Tibial artery (tissue), 4 donors: ENCODE data around the gene RNF149.
"Not testable (repeated sequence)": the region's sequence is repeated elsewhere in the genome, so short reads cannot be mapped to it uniquely, and the experiment has no call there.

Experiments
- DNase-seq, 2 donors: peaks; one replicate each; pipeline ENCODE4 v3.0.0-alpha.2; 2019
- H3K27ac ChIP-seq, 2 donors: fragments of 200-600 bp; sonication (generic) in 1 of 2; 1 replicate in 1 of 2; 2 replicates in 1 of 2; pipeline ENCODE4 v1.5.1; 2018 to 2019; ENCODE audit warnings: mild to moderate bottlenecking in 1 of 2
- H3K27me3 ChIP-seq, 2 donors: fragments of 200-600 bp; sonication (generic) in 1 of 2; one replicate each; pipeline versions ENCODE4 v1.5.1 to v1.6.0; 2016 to 2019
- H3K36me3 ChIP-seq, 3 donors: fragments of 200-600 bp; sonication (generic) in 2 of 3; one replicate each; pipeline ENCODE4 v1.5.1; 2016 to 2019; ENCODE audit warnings: mild to moderate bottlenecking in 2 of 3
- H3K4me1 ChIP-seq, 4 donors: fragments of 200-600 bp; sonication (generic) in 2 of 4; 1 replicate in 3 of 4; 2 replicates in 1 of 4; pipeline ENCODE4 v1.5.1; 2016 to 2019
- H3K4me3 ChIP-seq, 2 donors: fragments of 200-600 bp; sonication (generic) in 1 of 2; 1 replicate in 1 of 2; 2 replicates in 1 of 2; pipeline ENCODE4 v1.5.1; 2018 to 2019; ENCODE audit warnings: mild to moderate bottlenecking in 2 of 2
- H3K9me3 ChIP-seq, 3 donors: fragments of 200-600 bp; sonication (generic) in 1 of 3; one replicate each; pipeline ENCODE4 v1.5.1; 2016 to 2019
- intact Hi-C: fragments of 100-400 bp; cut with DNase I; formaldehyde crosslinking; loops from one replicate; pipeline ENCODE4 v1.15.0; 2023; ENCODE audit warnings: low total_unique reads
- TF ChIP-seq, protein P1 (sequence below), 2 experiments: fragments of 200-600 bp in 1 of 2; fragments of 450-650 bp in 1 of 2; IDR thresholded peaks; one replicate each; pipeline ENCODE4 v1.5.1; 2017 to 2019; ENCODE audit warnings: antibody characterized with exemption in 2 of 2, mild to moderate bottlenecking in 1 of 2, moderate library complexity in 1 of 2

RNF149 gene

DNA sequence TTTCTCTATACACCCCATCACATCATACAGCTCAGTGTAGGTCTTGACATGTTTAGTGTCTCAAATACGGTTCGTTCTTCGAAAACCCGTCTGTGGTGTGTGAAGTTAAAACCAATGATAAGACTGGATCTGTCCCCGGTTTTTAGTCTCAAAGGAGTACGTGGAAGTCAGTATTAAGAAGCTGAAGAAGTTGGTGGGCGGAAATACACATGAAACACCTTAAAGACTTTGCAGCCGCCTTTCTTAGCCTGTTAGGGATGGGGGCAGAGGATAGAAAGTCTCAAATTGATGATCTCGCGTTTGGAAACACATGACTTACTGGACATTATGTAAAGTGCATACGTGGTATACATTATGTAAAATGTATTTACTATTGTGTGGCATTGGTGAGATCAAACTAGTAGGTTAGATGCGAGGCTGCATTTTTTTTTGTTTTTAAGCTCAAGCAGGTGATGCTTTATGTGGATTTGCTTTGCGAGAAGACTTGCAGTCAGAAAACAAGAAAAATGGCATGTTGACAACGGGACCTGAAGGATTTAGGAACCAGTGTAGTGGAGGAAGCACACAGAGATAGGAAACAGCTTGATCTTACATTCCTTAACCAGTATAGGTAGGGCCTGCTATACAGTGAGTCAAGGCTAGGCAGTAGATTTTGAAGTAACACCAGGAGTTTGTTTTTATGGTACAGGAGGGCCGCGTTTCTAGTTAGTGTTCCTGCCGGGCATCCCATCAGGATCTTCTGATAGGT is 54.6 kb downstream of the RNF149 start:
- no peak for DNase-seq
- TF ChIP-seq, protein P1, sequence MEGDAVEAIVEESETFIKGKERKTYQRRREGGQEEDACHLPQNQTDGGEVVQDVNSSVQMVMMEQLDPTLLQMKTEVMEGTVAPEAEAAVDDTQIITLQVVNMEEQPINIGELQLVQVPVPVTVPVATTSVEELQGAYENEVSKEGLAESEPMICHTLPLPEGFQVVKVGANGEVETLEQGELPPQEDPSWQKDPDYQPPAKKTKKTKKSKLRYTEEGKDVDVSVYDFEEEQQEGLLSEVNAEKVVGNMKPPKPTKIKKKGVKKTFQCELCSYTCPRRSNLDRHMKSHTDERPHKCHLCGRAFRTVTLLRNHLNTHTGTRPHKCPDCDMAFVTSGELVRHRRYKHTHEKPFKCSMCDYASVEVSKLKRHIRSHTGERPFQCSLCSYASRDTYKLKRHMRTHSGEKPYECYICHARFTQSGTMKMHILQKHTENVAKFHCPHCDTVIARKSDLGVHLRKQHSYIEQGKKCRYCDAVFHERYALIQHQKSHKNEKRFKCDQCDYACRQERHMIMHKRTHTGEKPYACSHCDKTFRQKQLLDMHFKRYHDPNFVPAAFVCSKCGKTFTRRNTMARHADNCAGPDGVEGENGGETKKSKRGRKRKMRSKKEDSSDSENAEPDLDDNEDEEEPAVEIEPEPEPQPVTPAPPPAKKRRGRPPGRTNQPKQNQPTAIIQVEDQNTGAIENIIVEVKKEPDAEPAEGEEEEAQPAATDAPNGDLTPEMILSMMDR (IDR thresholded peaks at IDR 0.05): no peak
- H3K27me3 ChIP-seq: no peaks in the 10 kb centered on the region
- H3K4me3 ChIP-seq: peak overlapping the region; percentile 80 to 95
- no peaks in the 10 kb centered on the region for H3K9me3 ChIP-seq
- intact Hi-C loops: loop anchor here (2.0 kb wide), 1 partner anchor 53 kb away; no protein-coding TSS in a partner anchor
- H3K4me1 ChIP-seq: peaks cover 0 to 34% (median 27%) of the 10 kb centered on the region in 4 donors
- H3K27ac ChIP-seq: peak overlapping the region; percentile 84 to 90
- H3K36me3 ChIP-seq: peaks cover 9 to 13% (median 9%) of the 10 kb centered on the region in 3 donors

DNA sequence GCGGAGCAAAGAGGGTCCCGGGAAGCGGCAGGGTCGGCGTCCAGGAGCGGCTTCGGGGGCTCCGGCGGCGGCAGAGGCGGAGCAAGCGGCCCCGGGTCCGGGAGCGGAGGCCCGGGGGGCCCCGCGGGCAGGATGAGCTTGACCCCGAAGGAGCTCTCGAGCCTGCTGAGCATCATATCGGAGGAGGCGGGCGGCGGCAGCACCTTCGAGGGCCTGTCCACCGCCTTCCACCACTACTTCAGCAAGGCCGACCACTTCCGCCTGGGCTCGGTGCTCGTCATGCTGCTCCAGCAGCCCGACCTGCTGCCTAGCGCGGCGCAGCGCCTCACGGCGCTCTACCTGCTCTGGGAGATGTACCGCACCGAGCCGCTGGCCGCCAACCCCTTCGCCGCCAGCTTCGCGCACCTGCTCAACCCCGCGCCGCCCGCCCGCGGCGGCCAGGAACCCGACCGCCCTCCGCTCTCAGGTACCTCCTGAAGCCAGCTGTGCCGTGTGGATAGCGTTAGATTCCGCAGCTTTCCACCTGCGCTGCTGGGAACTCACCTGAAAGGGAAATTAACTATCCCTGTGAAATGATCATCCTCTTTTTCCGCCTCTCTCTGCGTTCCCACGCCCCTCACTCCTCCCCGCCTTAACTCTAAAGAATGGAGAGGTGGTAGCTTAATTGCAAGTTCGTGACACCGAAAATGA is 55.3 kb downstream of the RNF149 start:
- Histone ChIP-seq H3K27ac (peak overlapping the region; percentile 84 to 90), H3K27me3 (no peaks in the 10 kb centered on the region), H3K9me3 (no peaks in the 10 kb centered on the region), H3K36me3 (peaks cover 4 to 11% (median 7%) of the 10 kb centered on the region in 3 donors), H3K4me1 (peaks cover 0 to 34% (median 27%) of the 10 kb centered on the region in 4 donors), H3K4me3 (peak overlapping the region; percentile 80 to 95)
- intact Hi-C loops: loop anchor here (2.0 kb wide), 1 partner anchor 54 kb away; no protein-coding TSS in a partner anchor
- TF ChIP-seq, protein P1 (IDR thresholded peaks at IDR 0.05): no peak
- DNase-seq: peak; percentile 60 to 82

DNA sequence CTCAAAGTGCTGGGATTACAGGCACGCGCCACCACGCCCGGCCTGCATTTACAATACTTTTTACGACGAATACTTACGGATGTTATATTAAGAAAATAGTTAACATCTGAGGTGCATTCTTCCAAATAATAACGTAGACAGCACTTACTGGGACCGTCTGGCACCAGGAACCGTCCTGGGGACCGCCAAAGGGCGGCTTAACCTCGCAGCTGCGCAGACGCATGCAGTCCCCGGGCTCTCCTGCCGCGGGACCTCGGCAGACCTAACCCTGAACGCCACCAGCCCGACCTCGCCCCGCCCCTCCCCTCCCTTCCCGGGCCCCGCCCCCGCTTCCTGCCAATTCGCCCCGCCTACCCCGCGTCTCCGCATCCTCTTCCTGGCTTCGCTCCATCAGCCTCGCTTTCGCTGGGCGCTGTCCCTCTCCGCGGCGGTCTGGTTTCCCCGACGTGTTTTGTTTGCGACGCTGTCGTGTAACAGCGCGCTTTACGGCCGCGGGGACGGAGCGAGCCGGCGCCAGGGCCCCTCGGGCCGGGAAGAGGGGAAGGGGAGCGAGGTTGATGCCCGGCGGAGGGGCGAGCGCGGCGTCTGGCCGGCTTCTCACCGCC is 56.0 kb downstream of the RNF149 start, which contains the start of gene CNOT11:
Gene CNOT11, plus strand, starts transcription at position 479 of the 605 bp plus-strand sequence. Its CDS starts 79 bp downstream, at position 558.
- DNase-seq: peak; percentile 99
- Histone ChIP-seq H3K9me3 (no peaks in the 10 kb centered on the region), H3K27me3 (no peaks in the 10 kb centered on the region), H3K4me3 (peak within 1 kb of the TSS; percentile 80 to 95), H3K4me1 (peaks cover 0 to 34% (median 27%) of the 10 kb centered on the region in 4 donors), H3K36me3 (peaks cover under 1 to 6% (median 2%) of the 10 kb centered on the region in 3 donors), H3K27ac (peak within 1 kb of the TSS; percentile 84 to 90)
- intact Hi-C loops: loop anchor here (2.0 kb wide), 1 partner anchor 54 kb away; no protein-coding TSS in a partner anchor
- TF ChIP-seq, protein P1 (IDR thresholded peaks at IDR 0.05): peak in 1 of 2 experiments; percentile 14

DNA sequence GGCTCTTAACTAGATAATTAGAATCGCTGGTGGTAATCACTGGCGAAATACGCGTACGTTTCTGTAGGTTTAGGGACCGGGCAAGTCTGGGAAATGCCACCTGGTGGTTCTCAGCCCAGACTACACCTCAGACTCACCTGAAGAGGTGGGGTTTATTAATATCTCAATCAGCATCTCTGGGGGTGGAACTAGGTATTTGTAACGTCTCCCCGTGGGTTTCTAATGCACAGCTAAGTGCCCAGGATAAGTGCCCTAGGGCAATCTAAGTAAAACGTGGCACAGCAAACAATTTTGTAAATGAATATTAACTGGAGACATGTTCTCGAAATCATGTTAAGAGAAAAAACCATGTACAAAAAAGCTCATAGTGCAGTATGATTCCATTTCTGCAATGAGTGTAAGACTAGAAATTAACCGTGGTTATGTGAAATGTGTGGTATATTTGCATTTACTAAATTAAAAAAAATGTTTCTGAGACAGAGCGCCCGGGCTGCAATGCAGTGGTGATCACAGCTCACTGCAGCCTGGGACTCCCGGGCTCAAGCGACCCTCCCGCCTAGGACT is 56.6 kb downstream of the RNF149 start:
- TF ChIP-seq, protein P1 (IDR thresholded peaks at IDR 0.05): no peak
- no peak for DNase-seq
- intact Hi-C loops: loop anchor here (2.0 kb wide), 1 partner anchor 55 kb away; no protein-coding TSS in a partner anchor
- Histone ChIP-seq H3K27me3 (no peaks in the 10 kb centered on the region), H3K4me1 (peaks cover 0 to 34% (median 27%) of the 10 kb centered on the region in 4 donors), H3K36me3 (peaks cover 0 to 4% (median 0%) of the 10 kb centered on the region in 3 donors), H3K9me3 (no peaks in the 10 kb centered on the region), H3K4me3 (peak overlapping the region; percentile 80 to 95), H3K27ac (peak overlapping the region; percentile 84 to 90)

DNA sequence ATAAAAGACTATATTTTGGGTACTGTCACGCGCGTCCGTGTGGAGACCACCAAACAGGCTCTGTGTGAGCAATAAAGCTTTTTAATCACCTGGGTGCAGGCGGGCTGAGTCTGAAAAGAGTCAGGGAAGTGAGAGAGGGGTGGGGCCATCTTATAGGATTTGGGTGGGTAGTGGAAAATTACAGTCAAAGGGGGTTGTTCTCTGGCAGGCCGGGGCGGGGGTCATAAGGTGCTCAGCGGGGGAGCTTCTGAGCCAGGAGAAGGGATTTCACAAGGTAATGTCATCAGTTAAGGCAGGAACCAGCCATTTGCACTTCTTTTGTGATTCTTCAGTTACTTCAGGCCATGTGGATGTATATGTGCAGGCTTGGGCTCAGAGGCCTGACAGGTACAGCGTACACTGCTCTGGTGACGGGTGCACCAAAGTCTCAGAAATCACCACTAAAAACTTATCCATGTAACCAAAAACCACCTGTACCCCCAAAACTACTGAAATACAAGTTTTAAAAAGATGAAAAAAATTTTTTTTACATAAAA is 57.2 kb downstream of the RNF149 start:
- peaks cover 0 to 31% (median 27%) of the 10 kb centered on the region in 4 donors for H3K4me1 ChIP-seq
- H3K27me3 ChIP-seq, H3K36me3 ChIP-seq, intact Hi-C loops, H3K4me3 ChIP-seq, H3K27ac ChIP-seq, H3K9me3 ChIP-seq, DNase-seq: not testable (repeated sequence)
